Measurements from ENCODE around the gene RNF148.

Gene RNF148

GRCh38 chr7:122702872-122703510 is at the start of gene RNF148:
RNF148 (minus strand) TSS chr7:122702922; CDS start chr7:122702750, 172 bp downstream.
- FAIRE-seq (no peak), DNase-seq (ENCODE audit: insufficient read length, low spot score) (no peak)

DNA sequence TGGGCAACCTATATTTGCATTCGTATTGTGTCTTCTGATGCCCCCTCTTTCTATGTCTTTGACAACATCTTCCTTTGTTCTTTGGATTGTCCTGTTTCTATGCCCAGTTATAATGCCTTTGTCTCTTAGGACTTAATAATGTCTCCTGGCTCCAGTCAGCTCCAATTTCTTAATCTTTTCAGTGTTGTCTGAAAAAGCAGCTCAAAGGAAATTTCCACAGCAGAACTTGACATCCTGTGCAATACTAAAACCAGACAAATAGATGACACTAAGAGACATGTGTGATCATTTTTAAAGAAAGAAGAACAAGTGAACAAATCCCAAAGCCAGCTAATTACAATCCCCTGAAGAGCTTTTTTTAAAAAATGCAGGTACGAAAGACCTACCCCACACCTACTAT is 47.7 kb upstream of the RNF148 start:
- no peak for FAIRE-seq
- no peak for DNase-seq (ENCODE audit: insufficient read length, low spot score)

- DNase-seq (ENCODE audit: insufficient read length, low spot score) (no peak), FAIRE-seq (no peak)
Observed at GRCh38 chr7:122748195-122748594, 45.5 kb upstream of the RNF148 start.

DNA sequence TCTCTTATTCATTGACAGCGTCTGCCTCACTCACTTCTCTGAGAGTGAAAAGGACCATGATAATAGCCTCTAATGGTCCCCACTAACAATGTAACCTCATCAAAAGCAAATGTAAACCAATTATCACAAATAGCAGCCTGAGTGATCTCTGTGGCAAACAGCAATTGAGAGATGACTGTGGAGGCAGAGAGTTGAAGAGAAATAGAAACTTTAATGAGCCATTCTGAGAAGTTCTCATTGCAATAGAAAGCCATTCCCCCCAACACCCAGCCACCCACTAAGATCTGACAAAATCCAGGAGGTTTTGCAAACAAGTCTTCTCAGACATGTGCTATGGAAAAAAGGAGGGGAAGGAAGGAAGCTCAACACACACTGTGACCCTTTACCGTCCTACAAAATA is 44.2 kb upstream of the RNF148 start:
- DNase-seq (ENCODE audit: insufficient read length, low spot score) (no peak), FAIRE-seq (no peak)

- DNase-seq (ENCODE audit: insufficient read length, low spot score) (no peak), FAIRE-seq (no peak)
Observed at GRCh38 chr7:122743211-122743610, 40.5 kb upstream of the RNF148 start.

DNA sequence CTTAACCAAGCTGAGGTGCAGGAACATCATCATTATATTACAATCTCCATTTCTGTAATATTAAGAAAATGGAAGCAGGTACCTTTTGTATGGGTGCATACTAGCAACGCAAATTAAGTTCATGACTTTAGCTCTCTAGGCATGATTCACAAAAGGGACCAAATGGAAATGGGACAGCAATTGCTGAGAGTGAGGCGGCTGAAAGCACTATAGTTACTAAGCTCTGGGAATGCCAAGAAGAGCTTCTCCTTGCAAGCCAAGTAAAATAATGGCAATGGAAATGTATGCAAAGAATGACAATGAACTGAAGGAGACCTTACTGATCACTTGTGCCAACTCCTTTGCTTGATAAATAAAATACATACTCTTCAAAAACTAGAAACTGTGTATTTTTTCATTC is 36.2 kb upstream of the RNF148 start:
- FAIRE-seq (no peak), DNase-seq (ENCODE audit: insufficient read length, low spot score) (no peak)

GRCh38 chr7:122736183-122736582 is 33.5 kb upstream of the RNF148 start:
- DNase-seq (ENCODE audit: insufficient read length, low spot score): no peak
- no peak for FAIRE-seq

DNA sequence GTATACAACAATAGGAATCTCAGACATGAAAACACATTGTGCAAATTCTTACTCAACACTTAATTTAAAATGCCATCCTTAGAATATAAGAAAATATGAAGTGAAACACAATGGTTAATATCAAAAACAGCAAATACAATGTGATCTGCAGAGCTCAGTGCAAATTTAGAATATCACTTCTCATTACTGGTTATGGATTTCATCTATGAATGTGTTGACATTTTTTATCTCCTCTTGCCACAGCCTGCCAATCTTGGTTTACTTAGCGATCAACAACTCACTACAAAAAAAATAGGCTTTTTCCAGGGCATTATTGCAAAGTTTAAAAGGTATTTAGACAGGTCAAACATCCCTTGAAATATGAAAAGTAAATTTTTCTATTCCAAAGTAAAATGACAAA is 25.0 kb upstream of the RNF148 start:
- DNase-seq (ENCODE audit: insufficient read length, low spot score) (no peak), FAIRE-seq (no peak)

DNA sequence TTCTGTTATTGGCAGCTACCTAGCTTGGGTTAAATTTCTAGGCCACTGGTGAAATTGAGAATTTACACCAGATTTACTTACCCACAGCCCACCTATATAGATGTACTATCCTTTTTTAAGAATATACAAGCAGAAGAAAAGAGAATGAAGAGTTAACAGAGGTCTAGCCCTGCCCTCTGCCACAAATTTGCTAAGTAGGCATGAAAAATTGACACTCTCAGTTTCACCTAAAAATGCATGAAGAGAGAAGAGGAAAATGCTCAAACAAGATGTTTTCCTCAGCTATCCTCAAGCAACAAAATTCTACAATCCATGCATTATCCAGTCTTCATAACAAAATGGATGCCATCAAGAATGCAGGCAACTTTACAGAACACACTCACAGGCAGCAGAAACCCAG is 24.6 kb upstream of the RNF148 start:
- DNase-seq (ENCODE audit: insufficient read length, low spot score) (no peak), FAIRE-seq (no peak)

GRCh38 chr7:122726881-122727280 is 24.2 kb upstream of the RNF148 start:
- no peak for FAIRE-seq
- no peak for DNase-seq (ENCODE audit: insufficient read length, low spot score)

DNA sequence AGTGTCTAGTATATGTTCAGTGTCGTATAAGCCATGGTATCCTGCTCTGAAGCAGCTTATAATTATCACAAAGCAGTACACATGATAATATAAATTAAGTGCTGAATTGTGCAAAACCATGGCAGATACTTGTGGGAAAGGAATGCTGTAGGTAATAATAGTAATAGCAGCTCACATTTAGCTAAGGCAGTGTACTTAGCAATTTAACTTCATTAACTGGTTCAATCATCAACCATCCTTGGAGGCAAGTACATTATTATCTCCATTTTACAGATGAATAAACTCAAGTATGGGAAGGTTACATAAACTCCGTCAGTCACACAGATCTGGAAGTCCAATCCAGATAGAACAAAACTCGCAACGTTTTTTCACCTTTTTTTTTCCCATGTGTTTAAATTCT is 21.6 kb upstream of the RNF148 start:
- no peak for DNase-seq (ENCODE audit: insufficient read length, low spot score)
- FAIRE-seq: no peak

DNA sequence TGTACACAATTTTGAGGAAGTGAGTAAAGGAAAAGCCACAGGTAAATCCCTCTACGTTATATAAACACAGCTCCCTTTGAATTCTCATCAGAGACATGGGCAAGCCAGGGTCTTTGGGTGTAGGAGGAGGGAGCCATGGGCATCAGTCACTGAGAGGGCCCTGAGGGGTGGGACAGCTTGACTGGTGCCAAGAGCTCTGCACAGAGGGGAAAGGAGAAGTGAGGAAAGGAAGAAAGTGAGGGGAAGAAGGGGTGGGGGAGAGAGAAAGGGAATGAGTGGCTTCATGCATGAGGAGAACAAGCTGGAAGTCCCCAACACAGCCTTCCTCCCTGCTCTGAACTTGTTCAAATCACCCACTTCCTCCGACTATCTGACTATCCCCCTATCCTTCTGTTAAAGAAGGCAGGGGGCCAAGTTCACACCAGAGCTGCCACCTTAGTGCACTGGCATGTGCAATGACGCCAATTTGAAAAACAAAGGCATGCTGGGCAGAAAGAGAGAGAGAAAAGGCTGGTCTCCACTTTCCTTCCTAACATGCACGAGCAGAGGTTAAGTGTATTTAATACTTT is 16.4 kb upstream of the RNF148 start:
- FAIRE-seq (no peak), DNase-seq (ENCODE audit: insufficient read length, low spot score) (no peak)

DNA sequence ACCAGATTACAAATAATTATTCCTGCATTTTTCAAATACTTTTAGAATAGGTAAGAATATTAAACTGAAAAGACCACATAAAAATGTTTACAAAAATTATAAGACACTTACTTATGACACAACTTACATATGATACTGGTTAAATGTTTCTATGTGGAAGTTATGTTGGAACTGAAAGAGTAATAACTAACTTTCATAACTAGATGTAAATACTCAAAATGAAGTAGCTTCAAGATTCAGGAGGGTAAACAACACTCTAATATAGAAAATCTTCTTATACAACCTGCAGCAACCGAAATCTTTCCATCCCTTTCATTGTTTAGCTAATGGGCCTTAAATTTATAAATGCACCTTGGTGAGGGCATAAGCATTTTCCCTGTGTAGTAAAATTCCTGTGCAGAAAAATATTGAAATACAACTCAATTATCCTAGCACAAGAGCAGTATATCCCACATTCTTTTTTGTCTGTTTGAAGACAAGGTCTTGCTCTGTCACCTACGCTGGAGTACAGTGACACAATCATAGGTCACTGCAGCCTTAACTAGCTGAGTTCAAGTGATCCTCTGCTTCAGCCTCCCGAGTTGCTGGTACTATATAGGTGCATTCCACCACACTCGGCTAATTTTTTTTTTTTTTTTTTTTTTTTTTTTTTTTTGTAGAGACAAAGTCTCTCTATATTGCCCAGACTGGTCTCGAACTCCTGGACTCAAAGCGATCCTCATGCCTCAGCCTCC is 14.8 kb upstream of the RNF148 start:
- FAIRE-seq: no peak

DNA sequence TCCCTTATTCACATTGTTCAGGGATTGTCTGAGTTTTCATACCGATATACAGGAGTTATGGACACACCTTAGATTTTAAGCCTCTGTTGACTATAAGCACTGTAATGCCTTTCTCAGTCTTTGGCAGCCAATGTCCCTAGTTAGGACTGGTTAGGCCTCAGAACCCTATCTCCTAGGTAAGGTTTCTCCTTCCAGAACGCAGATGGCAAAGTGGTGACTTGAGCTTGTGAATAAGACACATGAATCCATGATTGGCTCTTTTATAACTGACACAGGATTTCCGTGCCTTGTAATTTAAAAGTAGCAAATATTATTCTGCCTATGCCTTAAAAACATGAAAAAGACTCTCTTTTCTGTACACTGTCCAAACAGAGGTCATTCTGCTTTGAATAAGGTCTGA is 12.5 kb upstream of the RNF148 start:
- DNase-seq (ENCODE audit: insufficient read length, low spot score) (no peak), FAIRE-seq (no peak)

More for the DNA sequence above, 14.8 kb upstream of the RNF148 start:
- DNase-seq (ENCODE audit: insufficient read length, low spot score): no peak

GRCh38 chr7:122710916-122711315 is 8.2 kb upstream of the RNF148 start:
- no peak for FAIRE-seq

GRCh38 chr7:122709930-122710646 is 7.4 kb upstream of the RNF148 start:
- DNase-seq (ENCODE audit: insufficient read length, low spot score) (no peak), FAIRE-seq (no peak)

More at GRCh38 chr7:122710916-122711315, 8.2 kb upstream of the RNF148 start:
- no peak for DNase-seq (ENCODE audit: insufficient read length, low spot score)

GRCh38 chr7:122706836-122707235 is 4.1 kb upstream of the RNF148 start:
- DNase-seq (ENCODE audit: insufficient read length, low spot score) (no peak), FAIRE-seq (no peak)

DNA sequence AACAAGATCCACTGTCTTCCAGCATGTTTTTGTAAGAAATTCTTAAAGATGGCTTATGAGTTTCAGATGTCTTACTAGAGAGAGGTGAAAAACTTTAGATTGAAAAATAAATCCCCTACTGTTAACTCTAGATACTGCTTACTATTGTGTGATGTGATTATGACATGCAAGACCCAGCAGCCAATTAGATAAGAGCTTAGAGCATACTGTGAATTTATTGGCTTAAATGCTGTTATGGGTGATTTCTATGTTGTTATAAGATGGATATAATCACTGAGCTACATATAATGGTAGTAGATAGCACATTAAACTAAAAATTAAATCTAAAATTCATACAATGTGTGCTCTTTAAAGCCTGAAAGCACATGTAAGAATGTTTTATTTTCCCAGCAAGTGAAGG is 3.7 kb downstream of the RNF148 start, which contains the start of gene RNF133:
RNF133 (minus strand) TSS at position 101 of the 400 bp plus-strand sequence. CDS start 199 bp downstream, outside the sequence.
- FAIRE-seq: no peak
- no peak for DNase-seq (ENCODE audit: insufficient read length, low spot score)

DNA sequence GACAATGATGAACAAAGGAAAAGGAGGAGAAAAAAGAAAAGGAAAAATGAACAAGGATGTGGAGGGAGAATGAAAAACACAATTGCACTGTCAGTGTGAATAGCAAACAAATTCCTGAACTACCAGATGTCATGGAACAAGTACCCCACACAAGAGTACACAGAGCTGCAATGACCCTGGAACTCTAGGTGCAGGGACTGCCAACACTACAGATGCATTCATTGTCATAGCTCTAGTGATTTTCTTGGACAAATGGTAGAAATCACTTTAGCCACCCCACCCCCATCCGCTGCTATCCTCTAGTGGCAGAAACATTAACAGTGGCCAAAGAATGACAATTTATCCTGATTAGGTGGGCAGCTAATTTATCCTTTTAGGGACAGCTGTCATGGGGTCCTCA is 6.9 kb downstream of the RNF148 start:
- FAIRE-seq (no peak), DNase-seq (ENCODE audit: insufficient read length, low spot score) (no peak)

DNA sequence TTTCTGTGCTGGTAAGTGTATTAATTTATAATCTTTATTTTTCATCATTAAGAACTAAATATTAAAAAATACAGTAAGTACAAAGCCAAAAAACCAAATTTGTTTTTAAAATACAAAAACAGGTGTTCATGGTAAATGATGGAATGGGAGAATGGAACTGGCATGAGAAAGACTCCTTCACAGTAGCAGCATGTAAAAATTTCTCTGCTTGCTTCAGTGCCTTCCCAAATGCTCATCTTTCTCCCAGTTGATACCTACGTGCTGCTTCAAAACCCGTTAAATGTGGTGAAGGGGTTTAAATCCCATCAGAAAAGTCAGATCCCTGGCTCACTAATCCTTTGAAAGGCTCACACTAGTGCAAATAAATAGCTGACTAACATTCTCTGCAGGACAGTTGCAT is 8.0 kb downstream of the RNF148 start:
- DNase-seq (ENCODE audit: insufficient read length, low spot score) (no peak), FAIRE-seq (no peak)

DNA sequence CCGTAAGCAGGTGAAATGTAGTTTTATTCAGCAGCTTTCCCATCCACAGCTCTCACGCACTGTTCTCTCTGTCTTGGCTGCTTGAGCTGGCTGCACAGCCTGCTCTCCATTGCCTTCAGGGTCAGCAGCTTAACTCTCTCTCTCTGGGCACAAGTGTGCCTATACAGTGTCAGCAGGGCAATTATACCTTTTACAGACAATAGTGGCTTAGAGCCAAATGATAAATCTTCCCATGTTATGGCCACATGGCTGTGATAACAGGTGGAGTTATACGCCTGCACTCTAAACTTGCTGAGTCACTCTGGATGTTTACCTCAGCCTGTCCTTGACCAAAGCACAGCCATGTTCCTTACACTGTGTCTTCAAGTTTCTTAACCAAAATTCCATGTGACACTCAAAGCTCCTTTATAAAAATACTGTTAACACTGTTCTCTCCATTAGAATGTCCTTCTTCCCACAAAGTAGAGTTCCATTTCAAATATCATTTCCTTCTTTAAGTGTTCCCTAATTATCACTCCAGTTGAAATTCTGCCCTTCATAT is 9.9 kb downstream of the RNF148 start:
- no peak for DNase-seq (ENCODE audit: insufficient read length, low spot score)

More for the DNA sequence above, 9.9 kb downstream of the RNF148 start:
- FAIRE-seq: no peak

Measured in HTR-8/SVneo (cell line).